GM18909 (cell line): ENCODE data around the gene SYNPR.

Experiments used
- ATAC-seq: cut with Tn5 transposase; IDR thresholded peaks from one replicate; pipeline ENCODE4 v1.9.1; 2021; ENCODE audit warnings: mild to moderate bottlenecking; ENCODE audit not compliant: unreplicated experiment, poor library complexity

Gene SYNPR

DNA sequence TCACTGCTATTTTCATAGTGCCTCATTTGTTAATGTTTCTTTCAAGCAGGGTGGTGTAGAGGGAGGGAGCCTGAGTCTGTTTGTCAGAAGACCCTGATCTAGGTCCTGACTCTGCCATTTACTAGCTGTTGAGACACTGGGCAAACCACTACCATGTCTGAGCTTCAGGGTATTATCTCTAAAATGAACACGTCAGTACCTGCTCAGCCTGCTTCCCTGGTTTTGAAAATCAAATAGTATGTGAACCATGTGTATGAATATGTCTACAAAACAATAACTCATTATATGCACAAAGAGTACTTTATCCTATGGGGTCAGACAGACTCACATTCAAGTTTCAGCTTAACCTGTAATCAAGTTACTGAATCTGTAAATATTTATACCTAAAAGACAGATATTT is 25.1 kb downstream of the SYNPR start:
- ATAC-seq: no peak

- no peak for ATAC-seq
Measured at GRCh38 chr3:63304421-63304820, 26.3 kb downstream of the SYNPR start.

DNA sequence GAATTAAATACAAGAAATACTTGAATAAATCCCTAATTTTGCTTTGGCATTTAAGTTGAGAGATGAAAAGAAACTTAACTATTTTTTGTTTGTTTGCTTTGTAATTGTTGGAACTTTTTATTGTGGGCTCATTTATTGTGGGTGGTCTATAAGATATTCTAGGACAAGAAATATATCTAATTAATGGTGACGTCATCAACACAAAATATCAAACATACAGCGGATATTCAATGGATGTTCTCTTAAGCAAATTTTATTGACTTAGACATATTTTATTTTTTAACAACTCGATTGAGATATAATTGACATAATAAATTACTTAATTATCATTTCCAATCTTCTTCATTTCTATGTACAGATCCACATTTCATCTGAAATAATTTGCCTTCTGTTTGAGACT is 30.0 kb downstream of the SYNPR start:
- ATAC-seq: no peak

GRCh38 chr3:63309768-63310167 is 31.7 kb downstream of the SYNPR start:
- no peak for ATAC-seq

DNA sequence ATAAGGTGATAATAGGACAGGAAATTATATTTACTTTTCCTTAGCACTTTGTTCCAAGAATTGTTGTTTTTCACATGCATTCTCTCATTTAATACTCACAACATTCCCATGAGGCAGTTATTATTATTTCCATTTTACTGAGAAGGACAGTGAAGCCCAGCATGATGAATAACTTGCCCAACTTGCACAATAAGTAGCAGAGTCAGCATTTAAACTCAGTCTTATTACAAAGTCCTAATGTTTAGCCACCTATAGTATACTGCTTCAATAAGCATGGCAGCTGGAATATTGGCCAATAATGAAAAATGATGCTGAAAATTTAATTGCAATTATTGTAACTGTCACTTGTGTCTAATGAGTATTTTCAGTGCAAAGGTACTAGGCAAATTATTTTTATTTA is 45.7 kb downstream of the SYNPR start:
- no peak for ATAC-seq

DNA sequence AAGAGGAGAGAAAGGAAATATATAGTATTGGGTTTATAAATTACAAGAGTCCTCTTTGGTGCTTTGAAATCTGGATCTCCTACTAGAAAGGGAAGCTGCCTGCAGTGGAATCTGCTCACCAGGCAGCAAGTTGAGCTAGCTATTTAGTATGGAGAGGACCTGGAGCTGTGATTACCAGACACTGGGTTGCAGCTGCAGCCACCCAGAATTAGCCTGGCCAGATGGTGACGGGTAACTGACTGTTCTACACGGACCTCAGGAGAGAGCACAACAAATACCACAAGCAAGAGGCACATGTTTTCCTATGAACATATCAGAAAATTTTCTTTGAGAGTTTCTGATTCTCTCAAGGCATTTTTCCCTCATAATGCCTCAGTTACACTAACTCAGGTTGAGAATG is 46.5 kb downstream of the SYNPR start:
- ATAC-seq: no peak

DNA sequence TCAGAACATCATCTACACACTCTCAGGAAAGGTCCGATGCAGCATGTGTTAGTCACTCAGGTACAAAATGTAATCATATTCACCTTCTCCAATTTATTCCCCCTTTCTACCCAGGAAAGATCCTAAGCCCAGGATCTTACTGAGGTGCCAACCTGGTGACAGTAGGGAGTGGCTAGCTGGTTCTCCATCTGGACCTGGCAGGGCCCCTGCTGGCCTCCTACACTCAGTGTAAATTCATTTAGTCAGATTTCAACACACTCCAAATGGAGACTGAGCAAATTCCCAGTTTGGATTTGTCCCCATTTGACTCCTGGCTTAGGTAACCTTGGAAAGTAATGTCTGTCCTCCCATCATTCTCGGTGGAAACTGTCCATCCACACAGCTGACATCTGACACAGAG is 47.3 kb downstream of the SYNPR start:
- no peak for ATAC-seq

DNA sequence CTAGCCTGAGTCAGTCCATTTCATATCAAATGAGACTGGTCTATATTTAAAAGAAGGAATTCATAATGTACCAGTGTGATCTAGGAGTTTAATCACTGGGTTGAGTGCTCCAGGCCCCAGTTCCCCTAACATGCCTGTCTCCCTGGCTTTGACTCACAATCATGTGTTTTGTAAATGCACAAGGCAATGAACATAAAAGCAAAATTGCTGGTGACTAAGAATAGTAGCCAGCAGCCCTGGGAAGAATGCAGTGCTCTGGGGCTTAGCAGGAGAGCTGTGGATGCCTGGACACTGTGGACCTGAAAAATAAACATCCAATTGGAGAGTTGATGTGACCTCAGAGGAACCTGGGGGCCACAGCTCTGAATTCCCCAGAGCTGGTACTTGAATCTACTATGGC is 50.3 kb downstream of the SYNPR start:
- ATAC-seq: no peak

DNA sequence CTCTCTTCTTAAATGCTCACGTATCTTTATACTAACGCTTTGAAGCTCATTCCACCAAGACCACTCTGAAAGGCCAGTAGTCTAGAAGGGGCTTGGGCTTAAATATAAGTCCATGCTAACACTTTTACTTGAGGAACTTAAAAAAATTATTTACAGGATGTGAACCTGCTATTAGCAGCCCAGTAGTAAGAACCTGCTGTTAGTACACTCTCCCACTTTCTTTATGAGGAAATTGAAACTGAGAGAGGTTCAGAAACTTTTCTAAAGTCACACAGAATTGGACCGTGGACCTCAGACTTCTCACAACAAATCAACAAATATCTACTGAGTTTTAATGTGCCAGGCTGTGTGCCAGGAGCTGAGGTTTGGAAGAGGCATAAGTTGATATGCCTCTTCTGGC is 53.4 kb downstream of the SYNPR start:
- ATAC-seq: no peak

DNA sequence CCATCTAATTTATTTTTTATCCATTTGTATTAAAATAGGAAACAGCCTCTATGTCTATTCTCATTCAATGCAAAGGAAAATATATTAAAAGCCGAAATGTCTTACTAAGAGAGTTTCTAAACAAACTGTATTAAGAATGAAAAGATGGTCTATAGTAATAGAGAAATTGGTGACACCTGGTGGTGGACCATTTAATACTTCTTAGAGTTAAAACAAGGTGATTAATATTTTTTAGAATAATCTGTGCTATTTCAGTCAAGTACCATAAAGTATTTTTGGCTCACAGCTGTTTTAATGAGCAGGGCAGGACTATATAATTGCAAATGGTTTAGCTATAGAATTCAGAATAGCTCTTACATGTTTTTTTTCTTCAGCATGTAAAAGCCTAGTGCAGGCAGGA is 55.7 kb downstream of the SYNPR start:
- no peak for ATAC-seq

DNA sequence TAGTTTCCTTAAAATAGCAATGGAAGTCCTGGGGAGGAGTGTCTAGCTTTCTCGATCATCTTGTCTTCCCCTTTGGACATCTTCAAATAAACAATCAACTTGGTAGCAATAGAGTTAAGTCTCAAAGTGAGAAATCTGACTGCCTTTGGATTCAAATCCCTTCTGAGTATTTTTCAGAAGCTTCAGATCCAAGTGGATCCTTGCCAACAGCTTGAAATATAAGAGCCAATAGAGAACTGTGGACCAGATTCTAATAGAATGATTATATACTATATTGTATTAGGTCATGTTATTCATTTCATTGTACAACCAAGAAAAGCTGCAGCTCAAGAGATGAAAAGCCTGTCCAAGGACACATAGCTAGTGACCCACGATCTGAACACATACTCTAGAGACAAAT is 60.2 kb downstream of the SYNPR start:
- no peak for ATAC-seq

DNA sequence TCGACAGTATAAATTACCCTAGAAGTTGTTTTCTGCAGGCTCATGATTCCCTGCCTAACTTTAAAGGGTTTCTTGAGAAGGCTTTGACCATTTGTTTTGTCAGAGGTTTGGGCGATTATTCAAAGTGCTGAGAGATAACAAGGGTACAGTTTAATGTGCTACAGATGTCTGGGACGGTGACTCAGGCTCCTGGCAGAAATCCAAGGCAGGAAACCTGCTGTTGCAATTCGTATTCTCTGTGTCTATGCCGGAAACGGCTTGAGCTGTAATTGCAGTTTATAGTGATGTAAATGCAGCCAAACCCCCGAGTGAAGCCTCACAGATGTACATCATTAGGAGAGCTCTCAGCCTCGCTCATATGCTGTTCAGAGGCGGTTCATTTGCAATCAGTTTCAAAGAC is 65.6 kb downstream of the SYNPR start:
- peak; percentile 51 for ATAC-seq

- ATAC-seq: no peak
Measured at GRCh38 chr3:63344661-63345060, 66.6 kb downstream of the SYNPR start.

GRCh38 chr3:63349583-63350573 is 71.8 kb downstream of the SYNPR start:
- ATAC-seq: peak; percentile 81

GRCh38 chr3:63351159-63352007 is 73.3 kb downstream of the SYNPR start:
- peak; percentile 68 for ATAC-seq

DNA sequence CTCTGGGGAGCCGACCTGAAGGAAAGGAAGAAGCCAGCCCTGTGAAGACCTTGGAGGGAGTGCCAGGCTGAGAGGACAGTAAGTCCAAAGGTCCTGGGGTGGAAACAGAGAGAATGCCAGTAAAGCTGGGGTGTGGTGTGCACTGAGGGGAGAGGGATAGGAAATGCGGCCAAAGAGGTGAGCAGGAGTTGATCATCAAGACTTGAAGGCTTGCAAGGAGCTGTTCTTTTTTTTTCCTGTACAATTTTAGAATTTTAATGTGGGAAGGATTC is 73.8 kb downstream of the SYNPR start:
- ATAC-seq: no peak

DNA sequence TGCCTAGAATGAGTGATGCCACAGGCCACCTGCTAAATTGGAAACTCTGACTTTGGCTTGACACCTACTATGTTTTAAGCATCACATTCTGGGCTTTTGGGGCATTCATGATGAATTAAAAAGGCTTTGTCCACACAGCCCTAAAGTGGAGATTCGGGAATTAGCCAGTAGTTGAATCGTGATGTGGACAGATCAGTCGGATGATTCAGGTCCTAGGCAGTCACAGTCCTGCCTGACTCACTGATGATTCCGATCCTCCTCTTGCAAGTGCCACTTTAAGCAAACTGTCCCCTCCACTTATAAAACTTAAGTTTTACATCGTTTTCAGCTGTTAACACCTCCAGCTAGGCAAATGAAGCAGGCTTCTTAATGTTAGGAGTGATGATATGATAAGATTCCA is 75.3 kb downstream of the SYNPR start:
- no peak for ATAC-seq

- ATAC-seq: no peak
Measured at GRCh38 chr3:63354160-63354559, 76.1 kb downstream of the SYNPR start.

GRCh38 chr3:63355809-63356208 is 77.7 kb downstream of the SYNPR start:
- no peak for ATAC-seq

DNA sequence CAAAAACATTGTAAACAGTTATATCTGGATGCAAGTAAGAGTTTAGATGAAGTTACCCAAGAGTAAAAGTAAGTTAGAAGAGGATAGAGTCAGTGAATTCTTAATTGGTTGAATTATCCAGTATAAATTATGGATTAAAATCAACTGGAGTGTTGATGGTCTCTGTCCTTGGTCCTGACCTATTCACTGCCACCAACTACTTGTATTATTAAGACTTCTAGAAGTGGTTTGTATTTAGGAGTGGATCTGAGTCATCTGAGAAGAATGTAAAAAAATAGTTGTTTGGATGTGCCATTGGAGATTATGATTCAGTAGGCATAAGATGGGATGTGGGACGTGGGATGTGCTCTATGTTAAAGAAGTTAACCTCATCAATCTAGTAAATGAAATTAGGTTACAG is 86.4 kb downstream of the SYNPR start:
- ATAC-seq: no peak

DNA sequence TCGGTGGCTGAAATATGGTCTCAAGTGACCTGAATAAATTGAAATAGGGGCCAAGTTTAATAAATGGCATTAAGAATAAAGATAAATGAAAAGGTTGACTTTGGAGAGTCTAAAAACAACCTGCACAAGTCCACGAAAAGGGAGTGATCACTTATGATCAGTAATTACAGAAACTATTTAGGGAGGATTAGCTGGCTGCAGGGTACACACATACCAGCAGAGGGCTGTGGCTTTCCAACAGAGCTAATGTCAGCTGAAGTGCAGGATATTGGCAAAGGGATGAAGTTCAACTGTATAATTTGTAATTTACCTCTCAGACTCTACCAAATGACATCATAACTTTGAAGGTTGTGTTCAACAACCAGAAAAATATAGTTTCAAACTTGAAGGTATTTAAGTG is 86.8 kb downstream of the SYNPR start:
- no peak for ATAC-seq

GRCh38 chr3:63365671-63366070 is 87.6 kb downstream of the SYNPR start:
- no peak for ATAC-seq
